GM18520 (cell line): ENCODE measurements around the gene CD83.

Experiments used
- ATAC-seq: cut with Tn5 transposase; IDR thresholded peaks from one replicate; pipeline ENCODE4 v1.9.1; 2021; ENCODE audit not compliant: unreplicated experiment

CD83 gene

DNA sequence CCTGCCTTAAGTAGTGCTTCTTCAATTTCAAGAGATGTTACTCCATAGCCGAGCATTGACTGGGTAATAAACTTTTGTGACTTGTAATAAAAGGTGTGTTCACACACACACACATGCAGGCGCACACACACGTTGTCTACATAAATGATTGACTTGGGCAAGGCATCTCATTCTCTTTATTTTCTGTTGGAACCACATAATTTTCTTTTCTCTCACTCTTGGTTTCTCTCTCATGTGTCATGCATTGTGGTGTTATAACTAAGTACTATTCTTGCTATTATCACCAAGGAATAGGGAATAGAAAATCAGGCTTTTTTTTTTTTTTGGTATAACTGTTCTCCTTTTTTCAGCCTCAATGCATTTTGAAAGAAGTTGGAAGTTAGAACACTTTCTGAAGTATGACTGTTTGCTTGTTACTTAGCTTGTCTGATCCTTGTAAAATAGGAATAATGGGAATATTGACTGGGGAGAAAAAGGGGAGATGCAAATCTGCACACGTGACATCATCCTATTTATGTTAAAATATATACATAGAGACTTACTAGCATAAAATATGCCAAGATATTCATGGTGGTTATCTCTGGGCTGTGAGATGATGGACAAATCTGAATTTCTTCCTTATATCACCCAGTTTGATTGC lies 26.1 kb upstream of the CD83 start:
- ATAC-seq = no peak

GRCh38 chr6:14092316-14092715 lies 25.3 kb upstream of the CD83 start:
- no peak for ATAC-seq

DNA sequence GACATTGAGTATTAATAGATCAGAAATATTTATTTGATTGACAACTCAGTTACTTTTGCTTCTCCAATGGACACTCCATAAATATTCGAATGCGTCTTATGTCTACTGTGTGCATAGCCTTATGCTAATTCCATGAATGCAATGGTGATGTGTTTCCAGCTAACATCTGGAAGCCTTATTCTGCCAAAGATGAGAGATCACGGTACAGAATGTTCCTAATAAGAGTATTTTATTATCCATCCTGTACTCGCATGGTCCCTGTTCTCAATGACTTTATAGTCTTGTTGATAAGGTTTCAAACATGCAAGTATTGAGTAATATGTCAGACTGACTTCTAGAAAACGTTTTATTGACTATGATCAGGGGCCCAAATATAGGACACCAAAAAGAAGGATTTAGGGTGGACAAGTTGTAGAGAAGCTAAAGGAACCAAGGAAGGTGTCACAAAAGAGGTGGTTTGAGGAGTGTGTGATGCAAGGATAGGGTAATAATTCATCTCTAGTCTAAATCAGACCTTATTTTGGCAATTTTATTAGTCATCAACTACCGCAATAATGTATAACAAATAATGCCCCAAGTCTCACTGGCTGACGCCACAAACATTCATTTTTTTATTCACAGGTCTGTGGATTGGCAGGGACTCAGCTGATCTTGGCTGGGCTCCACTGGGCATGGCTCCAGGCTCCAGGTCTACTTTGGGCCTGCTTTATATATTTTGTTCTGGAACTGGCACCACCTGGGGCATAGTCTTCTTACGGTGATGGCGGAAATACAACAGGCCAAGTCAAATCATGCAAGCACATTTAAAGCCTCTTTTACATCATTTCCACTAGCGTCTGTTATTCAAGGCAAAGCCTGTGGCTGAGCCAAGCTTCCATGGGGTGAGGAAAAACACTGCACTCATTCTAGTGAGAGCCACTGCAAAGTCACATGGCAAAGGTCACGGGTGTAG lies 24.5 kb upstream of the CD83 start:
- ATAC-seq = no peak

DNA sequence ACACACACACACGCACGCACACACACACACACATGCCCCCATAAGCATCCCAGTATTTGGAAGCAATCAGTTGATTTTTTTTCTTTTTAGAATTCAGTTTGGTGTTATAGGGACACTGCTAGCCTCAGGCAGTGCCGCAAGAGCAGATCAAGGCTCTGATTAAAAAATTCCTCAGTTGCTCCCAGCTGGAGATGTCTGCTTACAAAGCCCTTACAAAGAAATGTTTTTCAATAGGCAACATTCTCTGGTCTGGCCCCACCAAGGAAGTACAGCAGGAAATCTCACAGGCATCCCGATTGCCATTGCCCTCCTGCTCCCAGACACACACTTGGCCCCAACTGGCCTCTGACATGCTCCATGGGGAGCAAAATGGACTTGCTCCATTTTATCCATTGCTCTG lies 22.9 kb upstream of the CD83 start:
- no peak for ATAC-seq

DNA sequence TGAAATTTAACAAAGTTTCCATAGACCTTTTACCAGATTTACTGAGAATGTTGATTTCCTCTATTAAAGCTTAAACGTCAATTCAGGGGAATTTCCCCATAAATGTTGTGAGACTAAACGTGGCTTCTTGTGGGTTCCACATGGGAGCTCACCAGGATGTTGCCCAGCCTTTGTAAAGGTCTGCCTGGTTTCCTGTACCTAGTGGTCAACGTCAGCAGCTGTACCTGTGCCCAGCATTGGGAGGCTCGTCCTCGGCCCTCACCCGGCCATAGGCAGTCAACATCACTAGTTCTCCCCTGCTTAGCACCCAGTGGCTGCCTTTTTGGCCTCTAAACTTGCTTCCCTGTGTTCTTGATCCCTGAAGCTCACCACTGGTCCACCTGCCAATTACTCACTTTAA lies 22.1 kb upstream of the CD83 start:
- ATAC-seq = no peak

GRCh38 chr6:14100138-14100537 lies 17.4 kb upstream of the CD83 start:
- ATAC-seq = no peak

- no peak for ATAC-seq
Measured at GRCh38 chr6:14100966-14101365, 16.6 kb upstream of the CD83 start.

DNA sequence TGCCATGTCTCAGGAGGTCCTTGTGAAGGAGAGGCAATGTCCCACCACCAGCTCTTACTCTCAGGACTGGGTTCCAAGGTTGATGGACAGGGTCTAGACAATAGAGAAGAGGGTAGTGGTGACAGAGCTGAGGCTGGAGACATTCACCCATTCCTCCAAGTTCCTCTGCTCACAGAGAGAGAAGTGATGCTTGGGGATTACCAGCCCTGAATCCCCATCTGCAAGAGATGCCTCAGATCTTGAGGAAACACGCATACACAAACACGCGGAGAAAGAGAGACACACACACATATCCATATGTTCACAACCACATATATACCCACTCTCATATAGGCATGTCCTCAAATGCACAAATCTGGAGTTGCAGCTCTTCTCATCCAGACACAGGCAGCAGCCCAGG lies 15.2 kb upstream of the CD83 start:
- ATAC-seq = no peak

- no peak for ATAC-seq
Measured at GRCh38 chr6:14105547-14105946, 12.0 kb upstream of the CD83 start.

GRCh38 chr6:14107000-14107399 lies 10.6 kb upstream of the CD83 start:
- no peak for ATAC-seq

GRCh38 chr6:14107711-14108494 lies 9.7 kb upstream of the CD83 start:
- ATAC-seq = no peak

GRCh38 chr6:14108571-14109410 lies 8.8 kb upstream of the CD83 start:
- ATAC-seq = peak; percentile 60

GRCh38 chr6:14109411-14109826 lies 8.2 kb upstream of the CD83 start:
- ATAC-seq = no peak

DNA sequence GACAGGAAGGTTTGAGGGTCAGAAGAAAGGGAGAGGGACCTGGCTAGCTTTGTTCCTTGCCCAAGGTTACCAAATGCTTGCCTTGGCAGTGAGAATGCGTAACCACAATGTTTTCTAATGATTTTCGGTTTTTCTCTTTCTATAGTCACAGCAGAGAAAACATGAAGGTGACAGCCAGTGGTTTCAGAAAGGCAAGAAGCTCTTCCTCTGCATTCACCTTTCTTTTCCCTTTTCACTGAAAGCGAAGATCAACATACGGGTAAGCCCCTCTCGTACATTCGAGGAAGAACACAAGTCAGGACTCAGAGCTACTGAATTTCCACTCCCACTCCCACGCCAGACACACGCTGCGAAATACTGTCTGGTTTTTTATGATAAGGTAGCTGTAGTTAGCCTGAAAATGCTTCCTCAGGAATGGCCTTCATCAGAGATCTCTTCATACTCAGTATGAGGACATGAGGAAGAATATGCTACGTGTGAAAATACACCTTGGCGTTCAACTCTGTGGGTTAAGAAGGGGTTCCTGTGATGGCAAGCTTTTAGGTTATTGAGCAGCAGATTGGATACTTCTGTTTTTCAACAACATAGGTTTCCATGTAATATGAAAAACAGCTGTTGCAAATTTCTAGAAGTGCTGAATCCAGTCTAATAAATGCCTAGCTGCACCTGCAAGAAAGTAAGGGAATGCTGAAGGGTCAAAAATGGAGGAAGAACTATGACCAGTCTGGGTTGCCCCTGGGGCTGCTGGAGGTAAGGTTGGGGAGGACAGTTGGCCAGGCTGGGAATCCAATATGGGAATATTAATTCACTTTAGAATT lies 7.4 kb upstream of the CD83 start:
- ATAC-seq = peak; percentile 42

DNA sequence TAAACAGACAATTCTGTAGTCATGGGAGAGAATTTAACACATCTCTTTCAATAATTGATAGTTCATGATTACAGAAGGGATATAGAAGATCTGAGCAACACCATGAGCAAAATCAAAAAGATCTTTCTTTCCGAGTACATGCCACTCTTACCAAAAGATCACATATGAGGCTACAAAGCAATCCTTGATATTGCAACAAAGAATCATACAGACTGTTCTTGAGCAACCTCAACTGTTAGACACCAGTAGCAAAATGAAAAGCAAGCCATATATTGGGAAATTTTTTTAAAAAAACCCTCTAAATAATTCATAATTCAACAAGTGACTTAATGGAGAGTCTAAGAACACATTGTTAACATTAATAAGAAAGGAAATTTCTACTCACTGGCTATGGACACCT lies 3.6 kb upstream of the CD83 start:
- no peak for ATAC-seq

- no peak for ATAC-seq
Measured at GRCh38 chr6:14118091-14118439, 493 bp downstream of the CD83 start.

DNA sequence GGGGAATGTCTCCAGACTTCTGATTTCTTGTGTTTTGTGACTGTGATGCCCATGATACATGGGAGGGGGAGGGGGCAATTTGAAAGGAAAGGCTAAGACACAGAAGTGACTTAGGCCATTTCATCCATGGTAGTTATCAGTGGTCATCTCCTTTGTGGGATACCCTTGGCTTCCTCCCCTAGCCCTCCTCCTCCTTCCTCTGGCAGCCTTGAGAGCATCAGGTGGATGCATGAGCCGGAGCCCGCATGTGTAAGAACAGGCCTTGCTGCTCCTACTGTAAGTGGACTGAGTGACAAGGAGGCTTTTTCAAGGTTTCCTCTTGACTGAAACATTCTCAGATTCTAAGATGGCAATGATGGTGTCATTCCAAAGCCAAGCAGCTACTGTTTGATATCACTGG lies 874 bp downstream of the CD83 start:
- no peak for ATAC-seq

- no peak for ATAC-seq
Measured at GRCh38 chr6:14119784-14120183, 2.2 kb downstream of the CD83 start.

- no peak for ATAC-seq
Measured at GRCh38 chr6:14120546-14120945, 3.0 kb downstream of the CD83 start.

- ATAC-seq = peak; percentile 54
Measured at GRCh38 chr6:14121936-14122344, 4.4 kb downstream of the CD83 start.
